NCI-H1105 (cell line): ENCODE data around the gene PRDM11.
A peak's percentile ranks its signal among the peaks of the same experiment; 100 is the strongest.

Source experiments
- DNase-seq: peaks from one replicate; lab custom pipeline; 2025; lab: John Stamatoyannopoulos, UW

PRDM11 gene

GRCh38 chr11:45142241-45143055, 4.0 kb upstream of the PRDM11 start:
- no peak for DNase-seq

- no peak for DNase-seq
These were observed 2.9 kb upstream of the PRDM11 start for GRCh38 chr11:45143494-45143893.

GRCh38 chr11:45144126-45145082, 2.0 kb upstream of the PRDM11 start:
- DNase-seq = no peak

- no peak for DNase-seq
These were observed 1.4 kb upstream of the PRDM11 start for GRCh38 chr11:45145083-45145378.

GRCh38 chr11:45145379-45146071, 914 bp upstream of the PRDM11 start:
- DNase-seq = no peak

GRCh38 chr11:45147017-45147728, 734 bp downstream of the PRDM11 start:
- DNase-seq = peak; percentile 92

- DNase-seq = no peak
These were observed 1.6 kb downstream of the PRDM11 start for GRCh38 chr11:45147891-45148675.

- DNase-seq = no peak
These were observed 3.1 kb downstream of the PRDM11 start for GRCh38 chr11:45149483-45150056.

GRCh38 chr11:45150301-45150700, 3.9 kb downstream of the PRDM11 start:
- DNase-seq = no peak

- no peak for DNase-seq
These were observed 4.5 kb downstream of the PRDM11 start for GRCh38 chr11:45150943-45151342.

- DNase-seq = no peak
These were observed 5.0 kb downstream of the PRDM11 start for GRCh38 chr11:45151362-45151982.

GRCh38 chr11:45152740-45153595, 6.5 kb downstream of the PRDM11 start:
- no peak for DNase-seq

- DNase-seq = no peak
These were observed 7.8 kb downstream of the PRDM11 start for GRCh38 chr11:45154276-45154675.

GRCh38 chr11:45155058-45155551, 8.7 kb downstream of the PRDM11 start:
- no peak for DNase-seq

- no peak for DNase-seq
These were observed 9.3 kb downstream of the PRDM11 start for GRCh38 chr11:45155627-45156180.

GRCh38 chr11:45156201-45156600, 9.8 kb downstream of the PRDM11 start:
- DNase-seq = no peak

- no peak for DNase-seq
These were observed 10.3 kb downstream of the PRDM11 start for GRCh38 chr11:45156741-45157140.
